HepG2 (cell line): ENCODE results near the gene MYO1B. TPM values are rescaled to one million over a fixed set of nuclear protein-coding genes. Genes with fewer than 3 reads are reported as not detected.
A peak's percentile ranks its signal among the peaks of the same experiment; 100 is the strongest.

Experiments used
- ATF1 ChIP-seq: IDR thresholded peaks from 2 replicates; pipeline ENCODE4 v1.6.1; 2016; ENCODE audit warnings: mild to moderate bottlenecking, control low read depth
- CEBPG ChIP-seq: IDR thresholded peaks from 2 replicates; pipeline ENCODE4 v1.6.1; 2016
- ELF1 ChIP-seq: sonication (generic); formaldehyde crosslinking; IDR thresholded peaks from 2 replicates; pipeline ENCODE4 v1.4.0; 2020; ENCODE audit warnings: missing genetic modification reagents
- FOXO1 ChIP-seq: sonication (generic); formaldehyde crosslinking; IDR thresholded peaks from 2 replicates; pipeline ENCODE4 v1.4.0; 2020; ENCODE audit warnings: missing genetic modification reagents
- ISL2 ChIP-seq: sonication (generic); formaldehyde crosslinking; IDR thresholded peaks from 2 replicates; pipeline ENCODE4 v1.5.0; 2020; ENCODE audit warnings: missing genetic modification reagents
- POLR2AphosphoS5 ChIP-seq: IDR thresholded peaks from 2 replicates; pipeline ENCODE4 v1.6.1; 2012; ENCODE audit warnings: low read depth, low read length
- SOX13 ChIP-seq, 3 experiments: fragments of 450-650 bp in 1 of 3; sonication (generic) in 1 of 3; formaldehyde crosslinking in 1 of 3; IDR thresholded peaks in 2 of 3; conservative IDR thresholded peaks in 1 of 3; 2 replicates each; pipeline versions ENCODE4 v1.5.0 to v1.6.1; 2016 to 2020; ENCODE audit warnings: antibody characterized with exemption in 1 of 3, mild to moderate bottlenecking in 1 of 3, missing compliant biosample characterization in 1 of 3, missing genetic modification reagents in 1 of 3, moderate library complexity in 1 of 3
- SOX6 ChIP-seq, 2 experiments: fragments of 450-650 bp in 1 of 2; sonication (generic) in 1 of 2; formaldehyde crosslinking in 1 of 2; IDR thresholded peaks; 2 replicates each; pipeline versions ENCODE4 v1.4.0 to v1.6.1; 2017 to 2020; ENCODE audit warnings: antibody characterized with exemption in 1 of 2, mild to moderate bottlenecking in 1 of 2, missing genetic modification reagents in 1 of 2
- SRSF9 ChIP-seq: fragments of 200-400 bp; formaldehyde crosslinking; IDR thresholded peaks from 2 replicates; pipeline ENCODE4 v1.6.1; 2018; ENCODE audit warnings: borderline replicate concordance, mild to moderate bottlenecking, low read depth, low read length; ENCODE audit not compliant: insufficient read depth, poor library complexity, severe bottlenecking
- TCF7 ChIP-seq: sonication (generic); IDR thresholded peaks from 2 replicates; pipeline ENCODE4 v1.6.1; 2016; ENCODE audit warnings: antibody characterized with exemption, low read depth
- ZMYM4 ChIP-seq: sonication (generic); formaldehyde crosslinking; IDR thresholded peaks from 2 replicates; pipeline ENCODE4 v1.8.1; 2023; ENCODE audit warnings: mild to moderate bottlenecking, missing genetic modification reagents
- ZNF207 ChIP-seq: fragments of 450-650 bp; IDR thresholded peaks from 2 replicates; pipeline ENCODE4 v1.6.1; 2016; ENCODE audit warnings: antibody characterized with exemption, borderline replicate concordance
- polyA plus RNA-seq, 8 experiments: library from polyadenylated mRNA; depleted of rRNA in 3 of 8; stranded (reverse) in 7 of 8; unstranded in 1 of 8; fragments of >200 nt; fragmentation: Illumina TruSeq in 4 of 8; extraction: Trizol in 4 of 8; gene quantifications; 2 replicates each; pipeline versions ENCODE4 v1.2.1 to v1.2.3, GENCODE V29; 2011 to 2016; ENCODE audit warnings: low read depth in 4 of 8, missing spikeins in 1 of 8, mixed read lengths in 1 of 8; ENCODE audit not compliant: insufficient read depth in 1 of 8
- total RNA-seq, 5 experiments: library from RNA; depleted of rRNA; stranded (reverse); fragments of >200 nt; fragmentation: Illumina TruSeq; extraction: Trizol; gene quantifications; 2 replicates each; pipeline ENCODE4 v1.2.3, GENCODE V29; 2016; ENCODE audit warnings: low read depth in 1 of 5
- TF ChIP-seq, protein P1 (sequence below): sonication (generic); formaldehyde crosslinking; IDR thresholded peaks from 2 replicates; pipeline ENCODE4 v1.4.0; 2020; ENCODE audit warnings: missing genetic modification reagents
- TF ChIP-seq, protein P2 (sequence below): sonication (generic); formaldehyde crosslinking; IDR thresholded peaks from 2 replicates; pipeline ENCODE4 v1.5.1; 2020; ENCODE audit warnings: mild to moderate bottlenecking, missing genetic modification reagents, borderline replicate concordance
- TF ChIP-seq, protein P3 (sequence below): sonication (generic); formaldehyde crosslinking; IDR thresholded peaks from 2 replicates; pipeline ENCODE4 v1.8.0; 2022; ENCODE audit warnings: mild to moderate bottlenecking, missing genetic modification reagents, borderline replicate concordance

MYO1B gene
- total and polyA plus RNA-seq, 2 of the 13 experiments (the other 11 are each of a cell fraction or from before 2014, with no cell fraction given): 36.9 to 89.8 TPM

DNA sequence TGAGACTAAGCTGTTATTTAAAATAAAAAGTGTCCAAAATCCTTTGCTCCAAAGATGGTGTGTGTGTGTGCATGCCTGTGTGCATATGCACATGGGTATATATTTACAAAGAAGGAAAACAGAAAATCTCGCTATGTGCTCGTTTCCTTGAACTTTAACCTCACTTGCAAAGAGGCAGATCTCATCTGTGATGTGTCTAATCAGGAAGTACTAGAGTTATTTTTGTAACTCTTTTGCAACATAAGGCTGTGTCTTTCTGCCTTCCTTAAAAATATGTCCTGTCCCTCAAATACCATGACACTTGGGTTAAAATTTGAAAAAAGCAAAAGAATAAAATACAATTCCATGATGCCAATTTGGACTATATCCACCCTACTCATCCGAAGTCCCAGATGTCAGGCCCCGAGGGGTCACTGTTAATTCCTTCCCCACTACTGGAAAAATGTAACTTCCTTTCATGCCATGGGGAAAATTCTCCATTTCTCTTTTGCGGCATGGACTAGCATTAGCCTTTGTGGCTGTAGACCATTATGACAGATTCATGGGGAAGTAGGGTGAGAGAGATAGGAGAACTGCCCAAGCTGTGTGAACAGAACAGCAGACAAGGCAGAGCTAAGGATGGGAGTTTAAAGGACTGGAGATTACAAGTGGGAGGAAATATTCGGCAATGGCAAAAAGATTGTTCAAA, 191.3 kb downstream of the MYO1B start (continued):
- TF ChIP-seq, protein P1, sequence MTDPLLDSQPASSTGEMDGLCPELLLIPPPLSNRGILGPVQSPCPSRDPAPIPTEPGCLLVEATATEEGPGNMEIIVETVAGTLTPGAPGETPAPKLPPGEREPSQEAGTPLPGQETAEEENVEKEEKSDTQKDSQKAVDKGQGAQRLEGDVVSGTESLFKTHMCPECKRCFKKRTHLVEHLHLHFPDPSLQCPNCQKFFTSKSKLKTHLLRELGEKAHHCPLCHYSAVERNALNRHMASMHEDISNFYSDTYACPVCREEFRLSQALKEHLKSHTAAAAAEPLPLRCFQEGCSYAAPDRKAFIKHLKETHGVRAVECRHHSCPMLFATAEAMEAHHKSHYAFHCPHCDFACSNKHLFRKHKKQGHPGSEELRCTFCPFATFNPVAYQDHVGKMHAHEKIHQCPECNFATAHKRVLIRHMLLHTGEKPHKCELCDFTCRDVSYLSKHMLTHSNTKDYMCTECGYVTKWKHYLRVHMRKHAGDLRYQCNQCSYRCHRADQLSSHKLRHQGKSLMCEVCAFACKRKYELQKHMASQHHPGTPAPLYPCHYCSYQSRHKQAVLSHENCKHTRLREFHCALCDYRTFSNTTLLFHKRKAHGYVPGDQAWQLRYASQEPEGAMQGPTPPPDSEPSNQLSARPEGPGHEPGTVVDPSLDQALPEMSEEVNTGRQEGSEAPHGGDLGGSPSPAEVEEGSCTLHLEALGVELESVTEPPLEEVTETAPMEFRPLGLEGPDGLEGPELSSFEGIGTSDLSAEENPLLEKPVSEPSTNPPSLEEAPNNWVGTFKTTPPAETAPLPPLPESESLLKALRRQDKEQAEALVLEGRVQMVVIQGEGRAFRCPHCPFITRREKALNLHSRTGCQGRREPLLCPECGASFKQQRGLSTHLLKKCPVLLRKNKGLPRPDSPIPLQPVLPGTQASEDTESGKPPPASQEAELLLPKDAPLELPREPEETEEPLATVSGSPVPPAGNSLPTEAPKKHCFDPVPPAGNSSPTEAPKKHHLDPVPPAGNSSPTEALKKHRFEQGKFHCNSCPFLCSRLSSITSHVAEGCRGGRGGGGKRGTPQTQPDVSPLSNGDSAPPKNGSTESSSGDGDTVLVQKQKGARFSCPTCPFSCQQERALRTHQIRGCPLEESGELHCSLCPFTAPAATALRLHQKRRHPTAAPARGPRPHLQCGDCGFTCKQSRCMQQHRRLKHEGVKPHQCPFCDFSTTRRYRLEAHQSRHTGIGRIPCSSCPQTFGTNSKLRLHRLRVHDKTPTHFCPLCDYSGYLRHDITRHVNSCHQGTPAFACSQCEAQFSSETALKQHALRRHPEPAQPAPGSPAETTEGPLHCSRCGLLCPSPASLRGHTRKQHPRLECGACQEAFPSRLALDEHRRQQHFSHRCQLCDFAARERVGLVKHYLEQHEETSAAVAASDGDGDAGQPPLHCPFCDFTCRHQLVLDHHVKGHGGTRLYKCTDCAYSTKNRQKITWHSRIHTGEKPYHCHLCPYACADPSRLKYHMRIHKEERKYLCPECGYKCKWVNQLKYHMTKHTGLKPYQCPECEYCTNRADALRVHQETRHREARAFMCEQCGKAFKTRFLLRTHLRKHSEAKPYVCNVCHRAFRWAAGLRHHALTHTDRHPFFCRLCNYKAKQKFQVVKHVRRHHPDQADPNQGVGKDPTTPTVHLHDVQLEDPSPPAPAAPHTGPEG (CRISPR knock-in tag): no peak
- TF ChIP-seq ZNF207 (no peak), SOX6 (IDR thresholded peaks at IDR 0.05) (no peak), SOX6 (CRISPR knock-in tag; IDR thresholded peaks at IDR 0.05) (peak; percentile 73), FOXO1 (CRISPR knock-in tag) (peak; percentile 34; the same call in 1 of the 2 replicates), CEBPG (CRISPR knock-in tag) (peak; percentile 70), TCF7 (0 out of 2 replicates have a peak, but pooled peaks have one; percentile 31), ISL2 (CRISPR knock-in tag) (peak; percentile 39), ZMYM4 (peak; percentile 63; the same call in 1 of the 2 replicates), SRSF9 (no peak), POLR2AphosphoS5 (no peak), ATF1 (CRISPR knock-in tag) (0 out of 2 replicates have a peak, but pooled peaks have one; percentile 52), SOX13 (IDR thresholded peaks at IDR 0.05) (no peak), SOX13 (CRISPR knock-in tag; conservative IDR thresholded peaks at IDR 0.05 in 1 of 2, IDR thresholded peaks at IDR 0.05 in 1 of 2) (peak in 1 of 2 experiments; percentile 55; a peak in 1 of 4 replicates), ELF1 (peak; percentile 71)
- TF ChIP-seq, protein P2, sequence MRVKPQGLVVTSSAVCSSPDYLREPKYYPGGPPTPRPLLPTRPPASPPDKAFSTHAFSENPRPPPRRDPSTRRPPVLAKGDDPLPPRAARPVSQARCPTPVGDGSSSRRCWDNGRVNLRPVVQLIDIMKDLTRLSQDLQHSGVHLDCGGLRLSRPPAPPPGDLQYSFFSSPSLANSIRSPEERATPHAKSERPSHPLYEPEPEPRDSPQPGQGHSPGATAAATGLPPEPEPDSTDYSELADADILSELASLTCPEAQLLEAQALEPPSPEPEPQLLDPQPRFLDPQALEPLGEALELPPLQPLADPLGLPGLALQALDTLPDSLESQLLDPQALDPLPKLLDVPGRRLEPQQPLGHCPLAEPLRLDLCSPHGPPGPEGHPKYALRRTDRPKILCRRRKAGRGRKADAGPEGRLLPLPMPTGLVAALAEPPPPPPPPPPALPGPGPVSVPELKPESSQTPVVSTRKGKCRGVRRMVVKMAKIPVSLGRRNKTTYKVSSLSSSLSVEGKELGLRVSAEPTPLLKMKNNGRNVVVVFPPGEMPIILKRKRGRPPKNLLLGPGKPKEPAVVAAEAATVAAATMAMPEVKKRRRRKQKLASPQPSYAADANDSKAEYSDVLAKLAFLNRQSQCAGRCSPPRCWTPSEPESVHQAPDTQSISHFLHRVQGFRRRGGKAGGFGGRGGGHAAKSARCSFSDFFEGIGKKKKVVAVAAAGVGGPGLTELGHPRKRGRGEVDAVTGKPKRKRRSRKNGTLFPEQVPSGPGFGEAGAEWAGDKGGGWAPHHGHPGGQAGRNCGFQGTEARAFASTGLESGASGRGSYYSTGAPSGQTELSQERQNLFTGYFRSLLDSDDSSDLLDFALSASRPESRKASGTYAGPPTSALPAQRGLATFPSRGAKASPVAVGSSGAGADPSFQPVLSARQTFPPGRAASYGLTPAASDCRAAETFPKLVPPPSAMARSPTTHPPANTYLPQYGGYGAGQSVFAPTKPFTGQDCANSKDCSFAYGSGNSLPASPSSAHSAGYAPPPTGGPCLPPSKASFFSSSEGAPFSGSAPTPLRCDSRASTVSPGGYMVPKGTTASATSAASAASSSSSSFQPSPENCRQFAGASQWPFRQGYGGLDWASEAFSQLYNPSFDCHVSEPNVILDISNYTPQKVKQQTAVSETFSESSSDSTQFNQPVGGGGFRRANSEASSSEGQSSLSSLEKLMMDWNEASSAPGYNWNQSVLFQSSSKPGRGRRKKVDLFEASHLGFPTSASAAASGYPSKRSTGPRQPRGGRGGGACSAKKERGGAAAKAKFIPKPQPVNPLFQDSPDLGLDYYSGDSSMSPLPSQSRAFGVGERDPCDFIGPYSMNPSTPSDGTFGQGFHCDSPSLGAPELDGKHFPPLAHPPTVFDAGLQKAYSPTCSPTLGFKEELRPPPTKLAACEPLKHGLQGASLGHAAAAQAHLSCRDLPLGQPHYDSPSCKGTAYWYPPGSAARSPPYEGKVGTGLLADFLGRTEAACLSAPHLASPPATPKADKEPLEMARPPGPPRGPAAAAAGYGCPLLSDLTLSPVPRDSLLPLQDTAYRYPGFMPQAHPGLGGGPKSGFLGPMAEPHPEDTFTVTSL: peak; percentile 92; the same call in 1 of the 2 replicates
- TF ChIP-seq, protein P3, sequence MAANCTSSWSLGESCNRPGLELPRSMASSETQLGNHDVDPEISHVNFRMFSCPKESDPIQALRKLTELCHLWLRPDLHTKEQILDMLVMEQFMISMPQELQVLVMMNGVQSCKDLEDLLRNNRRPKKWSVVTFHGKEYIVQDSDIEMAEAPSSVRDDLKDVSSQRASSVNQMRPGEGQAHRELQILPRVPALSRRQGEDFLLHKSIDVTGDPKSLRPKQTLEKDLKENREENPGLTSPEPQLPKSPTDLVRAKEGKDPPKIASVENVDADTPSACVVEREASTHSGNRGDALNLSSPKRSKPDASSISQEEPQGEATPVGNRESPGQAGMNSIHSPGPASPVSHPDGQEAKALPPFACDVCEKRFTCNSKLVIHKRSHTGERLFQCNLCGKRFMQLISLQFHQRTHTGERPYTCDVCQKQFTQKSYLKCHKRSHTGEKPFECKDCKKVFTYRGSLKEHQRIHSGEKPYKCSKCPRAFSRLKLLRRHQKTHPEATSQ (CRISPR knock-in tag): peak; percentile 36; the same call in 1 of the 2 replicates
